HepG2 (cell line): ENCODE measurements around the gene TMEM253. TPM values are rescaled to one million over a fixed set of nuclear protein-coding genes. Genes with fewer than 3 reads are reported as not detected.

Experiments used
- ATF7 ChIP-seq, 2 experiments: fragments of 450-650 bp in 1 of 2; sonication (generic) in 1 of 2; formaldehyde crosslinking in 1 of 2; IDR thresholded peaks; 2 replicates each; pipeline versions ENCODE4 v1.4.0 to v1.6.1; 2016 to 2020; ENCODE audit warnings: antibody characterized with exemption in 1 of 2, mild to moderate bottlenecking in 1 of 2, missing genetic modification reagents in 1 of 2
- GZF1 ChIP-seq: sonication (generic); formaldehyde crosslinking; IDR thresholded peaks from 2 replicates; pipeline ENCODE4 v1.5.1; 2020; ENCODE audit warnings: mild to moderate bottlenecking, missing genetic modification reagents
- PAX8 ChIP-seq: sonication (generic); formaldehyde crosslinking; IDR thresholded peaks from 2 replicates; pipeline ENCODE4 v1.8.0; 2022; ENCODE audit warnings: mild to moderate bottlenecking, missing genetic modification reagents, borderline replicate concordance
- PHB2 ChIP-seq: fragments of 450-650 bp; IDR thresholded peaks from 2 replicates; pipeline ENCODE4 v1.6.1; 2018; ENCODE audit not compliant: partially characterized antibody
- PHF8 ChIP-seq: sonication (generic); formaldehyde crosslinking; IDR thresholded peaks from 2 replicates; pipeline ENCODE4 v1.5.0; 2020; ENCODE audit warnings: missing genetic modification reagents
- RXRA ChIP-seq: sonication (generic); formaldehyde crosslinking; IDR thresholded peaks from 2 replicates; pipeline ENCODE4 v1.5.1; 2020; ENCODE audit warnings: missing genetic modification reagents
- ZNF263 ChIP-seq: sonication (generic); formaldehyde crosslinking; IDR thresholded peaks from 2 replicates; pipeline ENCODE4 v1.4.0; 2020; ENCODE audit warnings: missing genetic modification reagents
- ZNF407 ChIP-seq: sonication (generic); formaldehyde crosslinking; IDR thresholded peaks from one replicate; pipeline ENCODE4 v1.5.1; 2020; ENCODE audit warnings: mild to moderate bottlenecking, missing genetic modification reagents; ENCODE audit errors: not compliant biosample characterization
- ZNF607 ChIP-seq: sonication (generic); formaldehyde crosslinking; IDR thresholded peaks from 2 replicates; pipeline ENCODE4 v1.5.1; 2020; ENCODE audit warnings: missing genetic modification reagents, mild to moderate bottlenecking, borderline replicate concordance
- ZZZ3 ChIP-seq: sonication (generic); formaldehyde crosslinking; IDR thresholded peaks from 2 replicates; pipeline ENCODE4 v1.4.0; 2020; ENCODE audit warnings: missing genetic modification reagents, mild to moderate bottlenecking, borderline replicate concordance
- polyA plus RNA-seq, 8 experiments: library from polyadenylated mRNA; depleted of rRNA in 3 of 8; stranded (reverse) in 7 of 8; unstranded in 1 of 8; fragments of >200 nt; fragmentation: Illumina TruSeq in 4 of 8; extraction: Trizol in 4 of 8; gene quantifications; 2 replicates each; pipeline versions ENCODE4 v1.2.1 to v1.2.3, GENCODE V29; 2011 to 2016; ENCODE audit warnings: low read depth in 4 of 8, missing spikeins in 1 of 8, mixed read lengths in 1 of 8; ENCODE audit not compliant: insufficient read depth in 1 of 8
- total RNA-seq, 5 experiments: library from RNA; depleted of rRNA; stranded (reverse); fragments of >200 nt; fragmentation: Illumina TruSeq; extraction: Trizol; gene quantifications; 2 replicates each; pipeline ENCODE4 v1.2.3, GENCODE V29; 2016; ENCODE audit warnings: low read depth in 1 of 5
- TF ChIP-seq, protein P1 (sequence below): sonication (generic); formaldehyde crosslinking; IDR thresholded peaks from 2 replicates; pipeline ENCODE4; 2020; ENCODE audit warnings: missing genetic modification reagents, mild to moderate bottlenecking, borderline replicate concordance
- TF ChIP-seq, protein P2 (sequence below): sonication (generic); formaldehyde crosslinking; IDR thresholded peaks from 2 replicates; pipeline ENCODE4 v1.4.0; 2020; ENCODE audit warnings: missing genetic modification reagents
- TF ChIP-seq, protein P3 (sequence below): sonication (generic); formaldehyde crosslinking; IDR thresholded peaks from 2 replicates; pipeline ENCODE4 v1.8.0; 2022; ENCODE audit warnings: low read depth, missing genetic modification reagents

TMEM253 gene
- total and polyA plus RNA-seq, 2 of the 13 experiments (the other 11 are each of a cell fraction or from before 2014, with no cell fraction given): 0.29 to 0.45 TPM

GRCh38 chr14:21103710-21104447 lies 3.0 kb downstream of the TMEM253 start (continued):
- TF ChIP-seq, protein P1, sequence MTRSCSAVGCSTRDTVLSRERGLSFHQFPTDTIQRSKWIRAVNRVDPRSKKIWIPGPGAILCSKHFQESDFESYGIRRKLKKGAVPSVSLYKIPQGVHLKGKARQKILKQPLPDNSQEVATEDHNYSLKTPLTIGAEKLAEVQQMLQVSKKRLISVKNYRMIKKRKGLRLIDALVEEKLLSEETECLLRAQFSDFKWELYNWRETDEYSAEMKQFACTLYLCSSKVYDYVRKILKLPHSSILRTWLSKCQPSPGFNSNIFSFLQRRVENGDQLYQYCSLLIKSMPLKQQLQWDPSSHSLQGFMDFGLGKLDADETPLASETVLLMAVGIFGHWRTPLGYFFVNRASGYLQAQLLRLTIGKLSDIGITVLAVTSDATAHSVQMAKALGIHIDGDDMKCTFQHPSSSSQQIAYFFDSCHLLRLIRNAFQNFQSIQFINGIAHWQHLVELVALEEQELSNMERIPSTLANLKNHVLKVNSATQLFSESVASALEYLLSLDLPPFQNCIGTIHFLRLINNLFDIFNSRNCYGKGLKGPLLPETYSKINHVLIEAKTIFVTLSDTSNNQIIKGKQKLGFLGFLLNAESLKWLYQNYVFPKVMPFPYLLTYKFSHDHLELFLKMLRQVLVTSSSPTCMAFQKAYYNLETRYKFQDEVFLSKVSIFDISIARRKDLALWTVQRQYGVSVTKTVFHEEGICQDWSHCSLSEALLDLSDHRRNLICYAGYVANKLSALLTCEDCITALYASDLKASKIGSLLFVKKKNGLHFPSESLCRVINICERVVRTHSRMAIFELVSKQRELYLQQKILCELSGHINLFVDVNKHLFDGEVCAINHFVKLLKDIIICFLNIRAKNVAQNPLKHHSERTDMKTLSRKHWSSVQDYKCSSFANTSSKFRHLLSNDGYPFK (CRISPR knock-in tag): peak; percentile 96; the same call in 1 of the 2 replicates
- TF ChIP-seq ZNF407 (CRISPR knock-in tag) (peak; percentile 96), GZF1 (CRISPR knock-in tag) (no peak; the same call in 1 of the 2 replicates), ATF7 (IDR thresholded peaks at IDR 0.05) (peak; percentile 94), ATF7 (CRISPR knock-in tag; IDR thresholded peaks at IDR 0.05) (peak; percentile 31; the same call in 1 of the 2 replicates), ZNF607 (CRISPR knock-in tag) (peak; percentile 90; the same call in 1 of the 2 replicates), PHF8 (peak; percentile 95), ZZZ3 (peak; percentile 99), PHB2 (no peak), PAX8 (CRISPR knock-in tag) (peak; percentile 99), ZNF263 (peak; percentile 84), RXRA (CRISPR knock-in tag) (peak; percentile 96)
- TF ChIP-seq, protein P2, sequence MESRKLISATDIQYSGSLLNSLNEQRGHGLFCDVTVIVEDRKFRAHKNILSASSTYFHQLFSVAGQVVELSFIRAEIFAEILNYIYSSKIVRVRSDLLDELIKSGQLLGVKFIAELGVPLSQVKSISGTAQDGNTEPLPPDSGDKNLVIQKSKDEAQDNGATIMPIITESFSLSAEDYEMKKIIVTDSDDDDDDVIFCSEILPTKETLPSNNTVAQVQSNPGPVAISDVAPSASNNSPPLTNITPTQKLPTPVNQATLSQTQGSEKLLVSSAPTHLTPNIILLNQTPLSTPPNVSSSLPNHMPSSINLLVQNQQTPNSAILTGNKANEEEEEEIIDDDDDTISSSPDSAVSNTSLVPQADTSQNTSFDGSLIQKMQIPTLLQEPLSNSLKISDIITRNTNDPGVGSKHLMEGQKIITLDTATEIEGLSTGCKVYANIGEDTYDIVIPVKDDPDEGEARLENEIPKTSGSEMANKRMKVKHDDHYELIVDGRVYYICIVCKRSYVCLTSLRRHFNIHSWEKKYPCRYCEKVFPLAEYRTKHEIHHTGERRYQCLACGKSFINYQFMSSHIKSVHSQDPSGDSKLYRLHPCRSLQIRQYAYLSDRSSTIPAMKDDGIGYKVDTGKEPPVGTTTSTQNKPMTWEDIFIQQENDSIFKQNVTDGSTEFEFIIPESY (CRISPR knock-in tag): peak; percentile 73
- TF ChIP-seq, protein P3, sequence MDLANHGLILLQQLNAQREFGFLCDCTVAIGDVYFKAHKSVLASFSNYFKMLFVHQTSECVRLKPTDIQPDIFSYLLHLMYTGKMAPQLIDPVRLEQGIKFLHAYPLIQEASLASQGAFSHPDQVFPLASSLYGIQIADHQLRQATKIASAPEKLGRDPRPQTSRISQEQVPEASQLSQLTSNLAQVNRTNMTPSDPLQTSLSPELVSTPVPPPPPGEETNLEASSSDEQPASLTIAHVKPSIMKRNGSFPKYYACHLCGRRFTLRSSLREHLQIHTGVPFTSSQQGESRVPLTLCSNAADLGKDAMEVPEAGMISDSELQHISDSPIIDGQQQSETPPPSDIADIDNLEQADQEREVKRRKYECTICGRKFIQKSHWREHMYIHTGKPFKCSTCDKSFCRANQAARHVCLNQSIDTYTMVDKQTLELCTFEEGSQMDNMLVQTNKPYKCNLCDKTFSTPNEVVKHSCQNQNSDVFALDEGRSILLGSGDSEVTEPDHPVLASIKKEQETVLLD (CRISPR knock-in tag): peak; percentile 96
